HG02610 (cell line): ENCODE data around the gene MYO1H.
A peak's percentile ranks its signal among the peaks of the same experiment; 100 is the strongest.
"Not testable (repeated sequence)": the region's sequence is repeated elsewhere in the genome, so short reads cannot be mapped to it uniquely, and the experiment has no call there.

Source experiments
- ATAC-seq: cut with Tn5 transposase; IDR thresholded peaks from one replicate; pipeline ENCODE4 v1.9.1; 2021; ENCODE audit warnings: mild to moderate bottlenecking, moderate library complexity; ENCODE audit not compliant: unreplicated experiment

The MYO1H gene

DNA sequence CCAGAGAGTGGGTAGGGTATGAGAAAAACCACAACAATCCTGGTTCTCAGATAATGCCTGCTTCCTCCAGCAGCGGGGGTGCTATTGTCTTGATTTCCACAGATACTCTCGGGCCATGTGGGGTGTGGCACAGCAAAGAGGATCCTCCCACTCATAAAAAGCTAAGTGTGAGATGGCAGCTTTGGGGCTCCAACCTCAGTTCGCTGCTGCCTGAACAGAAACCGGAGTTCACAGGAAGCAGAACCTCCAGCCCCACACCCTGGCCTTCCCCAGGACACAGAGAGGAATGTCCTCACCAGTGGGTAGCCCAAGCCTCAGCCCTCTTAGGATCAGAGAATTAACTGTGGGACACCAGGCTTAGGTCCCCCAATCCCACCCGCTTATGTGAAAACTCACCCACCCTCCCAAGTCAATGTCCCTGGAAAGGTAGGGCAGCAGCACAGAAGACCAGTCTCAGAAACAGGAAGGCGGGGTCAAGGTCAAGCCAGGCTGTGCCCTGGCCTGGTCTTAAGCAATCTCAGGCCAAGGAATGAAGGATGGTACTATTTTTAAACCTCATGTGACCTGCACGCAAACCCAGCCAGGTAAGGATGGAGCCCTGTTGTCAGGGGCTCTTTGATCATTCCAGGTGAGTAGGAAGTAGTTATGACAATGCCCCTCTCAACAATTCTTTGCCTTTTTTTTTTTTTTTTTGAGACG is 120.4 kb downstream of the MYO1H start:
- no peak for ATAC-seq

DNA sequence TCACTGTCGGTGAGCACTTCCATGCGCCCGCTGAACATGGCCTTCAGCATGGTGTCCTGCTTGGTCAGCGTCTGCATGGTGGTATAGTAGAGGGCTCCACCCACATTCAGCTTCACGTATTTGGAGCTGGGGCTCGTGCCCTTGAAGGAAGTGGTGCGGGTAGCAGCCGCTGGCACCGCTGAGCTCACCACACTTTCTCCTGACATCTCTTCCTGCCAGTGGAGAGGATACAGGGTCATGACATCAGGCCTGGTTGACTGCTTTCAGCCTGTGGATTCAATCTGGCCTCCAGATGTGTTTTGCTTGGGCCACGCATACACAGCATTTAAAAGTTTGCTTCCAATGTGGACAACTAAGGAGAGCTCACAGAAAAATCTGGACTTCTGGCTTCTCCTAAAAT is 121.8 kb downstream of the MYO1H start:
- ATAC-seq = no peak

DNA sequence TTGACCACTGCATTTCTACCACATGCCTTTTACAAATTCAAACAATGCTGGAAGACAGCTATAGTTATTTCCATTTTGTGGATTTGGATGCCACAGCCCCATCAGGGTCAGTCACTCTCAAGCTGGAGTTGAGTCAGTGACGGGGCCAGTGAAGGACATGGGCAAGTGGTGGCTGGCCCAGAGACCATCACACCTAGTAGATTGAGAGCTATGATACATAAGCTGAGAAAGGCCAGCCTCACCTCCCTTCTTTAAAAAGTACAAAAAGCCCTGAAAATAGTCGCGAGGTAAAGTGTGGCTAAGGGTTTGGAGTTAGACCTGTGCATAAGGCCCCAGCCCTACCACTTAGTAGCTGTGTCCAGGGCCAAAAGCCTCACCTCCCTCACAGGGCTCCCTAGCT is 125.3 kb downstream of the MYO1H start:
- no peak for ATAC-seq

DNA sequence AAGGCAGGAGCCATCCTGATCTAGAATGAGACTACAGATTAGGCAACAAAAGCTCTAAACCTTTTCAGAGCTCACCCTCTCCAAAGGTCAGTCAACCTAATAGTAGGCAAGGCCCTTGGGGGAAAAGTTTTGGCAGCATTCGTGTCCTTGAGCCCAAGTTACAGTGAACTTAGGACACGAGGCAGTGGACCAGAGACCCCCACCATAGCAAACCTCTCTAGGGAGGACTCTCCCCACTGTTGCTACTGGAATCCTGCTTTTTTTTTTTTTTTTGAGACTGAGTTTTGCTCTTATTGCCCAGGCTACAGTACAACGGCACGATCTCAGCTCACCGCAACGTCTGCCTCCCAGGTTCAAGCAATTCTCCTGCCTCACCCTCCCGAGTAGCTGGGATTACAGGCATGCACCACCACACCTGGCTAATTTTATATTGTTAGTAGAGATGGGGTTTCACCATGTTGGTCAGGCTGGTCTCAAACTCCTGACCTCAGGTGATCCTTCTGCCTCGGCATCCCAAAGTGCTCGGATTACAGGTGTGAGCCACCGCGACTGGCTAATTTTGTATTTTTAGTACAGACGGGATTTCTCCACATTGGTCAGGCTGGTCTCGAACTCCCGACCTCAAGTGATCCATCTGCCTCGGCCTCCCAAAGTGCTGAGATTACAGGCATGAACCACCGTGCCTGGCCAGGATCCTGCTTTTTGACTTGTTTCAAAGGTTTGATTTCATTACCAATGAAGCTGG is 126.0 kb downstream of the MYO1H start:
- not testable (repeated sequence) for ATAC-seq

DNA sequence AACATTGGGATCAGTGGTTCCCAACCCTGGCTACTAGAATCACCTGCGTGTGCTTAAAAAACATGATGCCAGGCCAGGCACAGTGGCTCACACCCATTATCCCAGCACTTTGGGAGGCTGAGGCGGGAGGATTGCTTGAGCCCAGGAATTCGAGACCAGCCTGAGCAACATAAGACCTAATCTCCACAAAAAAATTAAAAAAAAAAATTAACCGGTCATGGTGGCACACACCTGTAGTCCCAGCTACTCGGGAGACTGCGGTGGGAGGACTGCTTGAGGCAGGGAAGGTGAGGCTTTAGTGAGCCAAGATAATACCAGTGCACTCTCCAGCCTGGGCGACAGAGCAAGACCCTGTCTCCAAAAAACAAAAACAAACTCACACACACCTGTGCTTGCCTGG is 127.4 kb downstream of the MYO1H start:
- ATAC-seq = no peak

DNA sequence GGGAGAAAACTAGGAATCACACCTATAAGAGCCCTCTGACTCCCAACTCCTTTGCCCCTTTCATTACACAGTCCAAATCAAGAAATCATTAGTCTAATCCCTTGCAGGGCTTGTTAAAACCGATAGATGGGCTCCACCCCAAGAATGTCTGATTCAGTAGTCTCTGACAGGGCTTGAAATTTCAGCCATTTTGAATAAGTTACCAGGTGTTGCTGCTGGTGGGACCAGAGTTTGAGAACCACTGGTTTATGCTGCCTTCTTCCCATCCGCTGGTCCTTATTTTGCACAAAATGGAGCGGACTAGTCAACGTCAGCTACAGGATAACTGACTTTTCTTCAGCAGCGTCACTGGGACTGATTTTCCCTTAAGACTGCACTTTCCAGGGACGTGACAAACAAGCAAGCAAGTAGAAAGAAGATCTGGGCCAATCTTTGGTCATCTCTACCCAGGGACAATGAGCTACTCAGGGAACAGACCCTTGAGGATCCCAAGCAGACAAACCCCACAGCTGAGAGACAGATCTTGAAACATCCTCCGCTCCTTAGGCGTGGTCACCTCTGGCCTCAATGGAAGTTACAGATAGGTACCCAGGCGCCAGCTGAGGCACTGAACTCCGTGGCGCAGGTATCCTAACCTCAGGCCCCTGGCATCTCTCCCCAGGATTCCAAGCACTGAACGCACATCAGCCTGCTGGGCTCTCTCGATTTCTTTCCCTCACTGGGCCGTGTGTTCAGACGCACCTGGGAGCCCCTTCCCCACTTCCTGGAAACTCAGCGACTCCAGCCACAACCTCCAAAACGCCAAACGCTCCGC is 128.5 kb downstream of the MYO1H start:
- ATAC-seq = no peak

DNA sequence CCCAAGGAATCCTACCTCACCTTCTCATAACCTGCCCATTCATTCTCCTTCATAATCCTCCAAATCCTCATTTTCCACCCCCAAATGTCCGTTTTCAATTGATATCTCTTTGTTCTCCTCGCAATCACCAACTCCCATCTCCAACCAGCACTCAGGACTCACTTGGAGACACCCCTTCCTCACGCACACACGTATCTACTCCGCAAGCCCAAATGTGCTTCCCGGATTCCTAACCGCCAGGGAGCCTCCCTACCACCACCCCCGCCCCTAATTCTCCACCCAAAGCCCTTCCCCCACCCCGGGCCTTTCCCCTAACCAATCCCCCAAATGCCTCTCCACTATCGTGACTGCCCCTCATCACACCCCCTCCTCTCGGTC is 129.1 kb downstream of the MYO1H start:
- no peak for ATAC-seq

DNA sequence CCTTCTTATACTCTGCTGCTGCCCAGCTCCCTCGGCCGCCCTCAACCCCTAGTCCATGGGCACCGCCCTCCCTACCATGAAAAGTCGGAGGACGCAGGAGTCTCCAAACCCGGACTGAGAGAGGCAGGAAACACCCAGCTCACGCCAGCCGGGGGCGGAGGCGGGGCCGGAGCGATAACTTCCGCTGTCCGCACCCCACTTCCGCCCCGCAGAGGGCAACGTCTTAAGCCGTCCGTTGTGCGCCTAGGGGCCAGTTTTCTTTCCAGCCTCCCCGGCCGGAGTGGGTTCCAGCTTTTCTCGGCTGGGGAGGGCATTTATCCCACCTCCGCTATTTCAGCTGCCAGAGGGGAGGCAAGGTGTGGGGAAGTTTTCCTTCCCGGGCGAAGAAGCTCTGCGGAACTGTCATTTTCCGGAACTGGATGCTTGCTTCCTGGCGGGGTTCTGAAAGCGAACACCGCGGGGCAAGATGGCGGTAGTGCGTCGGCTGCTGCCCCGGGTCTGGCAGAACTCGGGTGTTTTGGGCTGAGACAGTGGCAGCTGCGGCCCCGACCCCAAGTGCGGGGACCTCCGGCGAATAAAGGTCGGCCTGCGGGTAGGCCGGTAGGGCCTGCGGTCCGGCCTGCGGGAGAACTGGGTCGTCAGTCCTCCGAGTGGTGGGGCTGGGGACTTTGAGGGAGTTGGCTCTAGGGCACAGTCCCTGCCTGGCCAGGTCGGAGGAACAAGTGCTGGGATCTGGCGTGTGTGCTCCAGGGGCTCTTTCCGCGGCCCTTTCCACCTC is 129.7 kb downstream of the MYO1H start, which contains the start of the genes KCTD10 and UBE3B:
TSS of gene KCTD10 (minus strand) at position 116 of the 778 bp plus-strand sequence. CDS start at position 78, 38 bp downstream.
TSS of gene UBE3B (plus strand) at position 450 of the 778 bp plus-strand sequence. CDS start 5,918 bp downstream, outside the sequence.
- peak; percentile 90 for ATAC-seq

DNA sequence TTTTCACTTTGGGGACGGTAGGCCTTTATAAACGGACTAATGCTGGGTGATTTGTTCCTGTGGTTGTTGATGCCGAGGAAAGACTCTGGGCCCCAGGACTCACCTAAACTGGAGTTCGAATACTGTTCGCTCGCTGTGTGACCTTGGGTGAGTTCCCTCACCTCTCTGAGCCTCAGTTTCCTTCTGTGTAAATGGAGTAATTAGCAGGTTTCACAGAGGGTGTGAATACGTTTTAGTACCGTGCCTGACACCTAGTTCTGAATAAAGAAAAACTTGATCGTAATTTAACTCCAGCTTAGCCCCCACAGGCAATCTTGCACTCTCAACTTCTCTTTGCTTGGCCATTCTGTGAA is 130.2 kb downstream of the MYO1H start:
- ATAC-seq = no peak

DNA sequence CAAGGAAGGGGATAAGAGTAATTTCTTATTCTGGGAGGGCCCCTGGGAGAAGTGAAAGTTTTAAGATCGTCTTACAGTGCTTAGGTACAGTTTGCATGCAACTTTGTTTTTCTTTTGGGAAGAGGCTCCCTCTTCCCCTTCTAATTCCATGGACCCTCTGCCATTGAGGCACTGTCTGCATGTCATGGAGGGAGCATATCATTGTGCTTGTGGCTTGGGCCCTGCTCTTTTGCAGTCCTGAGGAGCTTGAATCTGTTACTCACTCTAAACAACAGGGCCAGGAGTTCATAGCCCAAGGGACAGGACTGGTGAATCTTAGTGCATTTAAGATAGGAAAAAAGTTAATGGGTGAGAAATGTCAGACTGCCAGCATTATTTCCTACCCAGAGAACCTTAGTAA is 132.1 kb downstream of the MYO1H start:
- no peak for ATAC-seq

DNA sequence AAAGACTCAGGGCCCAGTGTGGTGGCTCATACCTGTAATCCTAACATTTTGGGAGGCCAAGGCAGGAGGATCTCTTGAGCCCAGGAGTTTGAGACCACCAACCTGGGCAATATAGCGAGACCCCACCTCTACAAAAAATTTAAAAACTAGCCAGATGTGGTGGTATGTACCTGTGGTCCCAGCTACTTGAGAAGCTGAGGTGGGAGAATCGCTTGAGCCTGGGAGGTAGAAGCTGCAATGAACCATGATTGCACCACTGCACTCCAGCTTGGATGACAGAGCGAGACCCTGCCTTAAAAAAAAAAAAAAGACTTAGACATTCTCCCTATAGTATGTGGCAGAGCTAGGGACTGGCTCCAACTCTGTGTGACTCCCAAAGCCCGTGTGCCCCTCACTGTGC is 132.7 kb downstream of the MYO1H start:
- ATAC-seq = no peak

DNA sequence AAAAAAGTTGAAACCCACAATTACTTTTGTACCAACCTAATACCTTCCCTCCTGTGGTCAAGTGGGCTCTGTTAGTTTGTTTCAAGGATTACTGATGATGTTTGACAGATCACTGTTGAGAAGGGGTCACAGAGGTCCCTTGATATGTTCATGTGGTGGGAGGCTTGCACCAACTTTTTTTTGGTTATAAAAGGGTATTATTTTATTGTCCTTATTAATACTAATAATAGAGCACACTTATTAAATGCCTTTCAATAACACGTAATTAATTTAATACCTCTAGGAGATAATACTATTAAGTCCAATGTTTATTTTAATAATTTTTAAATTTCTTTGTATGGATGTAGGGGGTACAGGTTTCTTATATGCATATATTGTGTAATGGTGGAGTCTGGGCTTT is 134.2 kb downstream of the MYO1H start:
- no peak for ATAC-seq

DNA sequence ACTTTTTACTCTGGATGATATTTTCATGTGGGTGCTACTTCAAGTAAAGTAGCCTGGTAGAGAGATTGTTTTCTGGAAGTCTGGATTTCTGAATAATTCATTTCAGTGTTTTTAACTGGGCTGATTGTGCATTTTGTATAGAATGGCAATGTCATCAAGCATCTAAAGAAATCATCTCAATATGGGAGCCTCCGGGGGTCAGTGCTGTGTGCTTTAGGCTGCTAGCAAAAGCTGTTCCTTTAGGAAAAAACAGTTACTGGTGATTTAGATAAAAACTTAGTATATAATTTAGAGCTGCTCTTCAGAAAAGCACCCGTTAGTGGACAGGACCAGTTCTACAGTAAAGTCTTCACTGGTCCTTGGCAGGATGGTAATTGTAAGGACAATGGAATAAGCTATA is 134.8 kb downstream of the MYO1H start:
- no peak for ATAC-seq

DNA sequence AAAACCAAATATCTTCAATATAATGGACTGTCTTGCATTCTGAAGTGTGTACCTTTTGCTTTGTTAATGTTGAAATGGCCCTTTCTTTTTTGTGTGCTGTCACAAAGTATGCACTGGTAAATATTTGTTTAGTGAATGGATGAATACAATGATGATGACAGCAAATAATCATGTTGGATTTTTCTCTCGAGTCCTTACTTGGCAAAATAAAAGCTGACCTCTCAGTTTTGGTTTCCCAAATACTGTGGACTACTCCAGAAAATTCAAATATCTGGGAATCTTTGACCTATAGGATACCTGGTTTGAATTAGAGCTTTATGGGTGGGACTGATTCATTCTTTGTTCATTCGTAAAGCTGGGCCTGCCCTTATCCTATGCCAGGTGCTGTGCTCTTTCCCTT is 135.2 kb downstream of the MYO1H start:
- ATAC-seq = no peak

DNA sequence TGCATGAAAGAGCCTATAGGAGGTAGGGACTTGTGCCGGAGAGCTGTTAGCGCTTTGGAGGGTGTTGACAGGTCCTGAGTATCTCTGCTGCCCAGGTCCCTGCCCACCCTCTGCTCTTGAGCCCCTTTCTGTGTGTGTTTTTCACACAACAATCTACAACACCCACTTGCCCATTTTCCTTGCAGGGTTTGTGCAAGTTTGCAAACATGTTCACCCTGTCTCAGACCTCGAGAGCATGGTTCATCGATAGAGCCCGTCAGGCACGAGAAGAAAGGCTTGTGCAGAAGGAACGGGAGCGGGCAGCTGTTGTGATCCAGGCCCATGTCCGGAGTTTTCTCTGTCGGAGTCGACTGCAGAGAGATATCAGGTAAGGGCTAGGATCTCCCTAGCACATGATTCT is 135.6 kb downstream of the MYO1H start:
- no peak for ATAC-seq

DNA sequence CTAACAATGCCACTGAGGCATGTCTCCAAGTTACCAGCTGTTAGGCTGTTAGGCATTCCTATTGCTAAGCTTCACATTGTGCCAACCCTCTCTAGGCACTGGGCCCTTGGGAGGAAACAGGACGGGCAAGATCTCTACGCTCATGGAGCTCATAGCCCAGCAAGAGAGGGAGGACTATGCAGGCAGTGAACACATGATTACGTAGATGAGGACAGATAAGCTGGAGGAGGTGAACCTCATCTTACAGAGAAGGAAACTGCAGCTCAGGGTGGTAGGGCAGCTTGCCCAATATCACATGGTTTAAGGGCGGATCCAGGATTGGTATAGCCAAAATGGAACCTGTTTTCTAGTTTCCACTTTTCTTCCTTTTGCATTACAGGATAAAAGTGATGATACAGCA is 137.5 kb downstream of the MYO1H start:
- ATAC-seq = no peak

DNA sequence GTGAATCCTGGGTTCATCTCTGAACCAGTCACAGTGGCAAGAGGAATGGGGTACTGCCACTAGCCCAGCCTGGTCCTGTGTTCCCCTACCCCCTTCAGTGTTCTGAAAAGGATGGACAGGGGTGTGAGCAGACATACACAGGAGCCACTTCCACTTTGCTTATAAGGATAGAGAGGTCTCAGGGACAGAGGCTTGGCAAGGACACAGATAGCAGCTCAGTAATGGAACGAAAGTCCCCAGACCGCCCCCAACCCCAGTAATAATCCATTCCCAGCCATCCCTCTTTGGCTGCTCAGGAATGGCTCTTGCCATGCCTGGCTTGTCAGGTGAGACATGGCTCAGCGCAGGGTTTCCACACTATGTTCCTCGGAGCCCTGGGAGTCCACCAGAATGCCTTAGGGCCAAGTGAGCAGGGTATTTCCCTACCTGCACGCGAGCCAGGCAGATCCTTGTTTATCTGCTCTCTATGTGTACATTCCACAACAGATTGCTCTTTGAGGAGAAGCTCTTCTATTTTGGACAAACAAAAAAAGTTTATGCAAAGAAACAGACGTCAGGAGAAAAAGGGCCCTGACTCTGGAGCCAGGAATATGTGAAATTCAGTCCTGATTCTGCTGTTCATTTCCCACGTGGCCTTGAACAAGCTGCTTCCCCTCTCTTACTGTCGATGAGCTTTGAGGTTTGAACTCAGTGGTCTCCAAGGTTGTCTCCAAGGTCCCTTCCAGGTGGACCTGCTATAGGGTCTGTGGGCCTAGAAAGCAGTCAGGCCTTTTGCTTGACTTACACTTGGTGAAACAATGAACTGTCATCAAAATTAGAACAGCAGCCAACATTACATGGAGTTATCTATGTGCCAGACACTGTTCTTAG is 139.7 kb downstream of the MYO1H start:
- ATAC-seq = no peak

DNA sequence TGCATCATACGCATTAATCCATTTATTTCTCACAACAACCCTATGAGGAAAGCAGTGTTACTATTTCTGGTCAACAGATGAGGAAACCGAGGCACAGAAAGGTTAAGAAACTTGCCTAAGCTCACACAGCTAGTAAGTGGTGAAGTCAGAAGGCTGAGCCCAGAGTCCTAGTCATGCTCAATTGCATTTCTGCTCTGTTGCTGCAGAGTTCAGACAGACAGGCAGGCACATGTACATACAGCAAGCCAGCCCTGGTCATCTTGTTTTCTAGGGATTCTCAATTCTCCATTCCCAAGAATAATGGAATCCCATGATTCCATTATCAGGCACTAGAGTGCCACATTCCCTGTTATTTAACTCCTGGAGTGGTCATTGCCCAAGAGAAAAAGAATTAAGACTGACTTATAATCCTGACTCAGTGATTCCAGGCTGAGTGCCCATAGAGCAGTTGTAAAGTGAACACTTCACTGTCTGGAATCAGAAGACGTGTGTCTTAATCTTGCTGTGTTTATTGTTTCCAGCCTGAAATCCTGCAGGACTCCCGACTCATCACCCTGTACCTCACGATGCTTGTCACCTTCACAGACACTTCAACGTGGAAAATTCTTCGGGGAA is 140.5 kb downstream of the MYO1H start:
- ATAC-seq = no peak
